KOPT-K1 (cell line): ENCODE results near the gene CHN2.

Experiments used
- H3K27ac ChIP-seq: fragments of 200-600 bp; sonication (generic); 2 replicates; pipeline ENCODE4 v1.5.1; 2016; ENCODE audit warnings: antibody characterized with exemption, mild to moderate bottlenecking, low read depth, low read length; ENCODE audit not compliant: poor library complexity, severe bottlenecking
- H3K36me3 ChIP-seq: fragments of 200-600 bp; sonication (generic); 2 replicates; pipeline ENCODE4 v1.5.1; 2017; ENCODE audit warnings: antibody characterized with exemption, mild to moderate bottlenecking, low read length, moderate library complexity; ENCODE audit not compliant: insufficient read depth
- H3K9me3 ChIP-seq: fragments of 200-600 bp; sonication (generic); 2 replicates; pipeline ENCODE4 v1.5.1; 2017; ENCODE audit warnings: antibody characterized with exemption, low read length, mild to moderate bottlenecking; ENCODE audit not compliant: insufficient read depth, poor library complexity, severe bottlenecking

Gene CHN2

DNA sequence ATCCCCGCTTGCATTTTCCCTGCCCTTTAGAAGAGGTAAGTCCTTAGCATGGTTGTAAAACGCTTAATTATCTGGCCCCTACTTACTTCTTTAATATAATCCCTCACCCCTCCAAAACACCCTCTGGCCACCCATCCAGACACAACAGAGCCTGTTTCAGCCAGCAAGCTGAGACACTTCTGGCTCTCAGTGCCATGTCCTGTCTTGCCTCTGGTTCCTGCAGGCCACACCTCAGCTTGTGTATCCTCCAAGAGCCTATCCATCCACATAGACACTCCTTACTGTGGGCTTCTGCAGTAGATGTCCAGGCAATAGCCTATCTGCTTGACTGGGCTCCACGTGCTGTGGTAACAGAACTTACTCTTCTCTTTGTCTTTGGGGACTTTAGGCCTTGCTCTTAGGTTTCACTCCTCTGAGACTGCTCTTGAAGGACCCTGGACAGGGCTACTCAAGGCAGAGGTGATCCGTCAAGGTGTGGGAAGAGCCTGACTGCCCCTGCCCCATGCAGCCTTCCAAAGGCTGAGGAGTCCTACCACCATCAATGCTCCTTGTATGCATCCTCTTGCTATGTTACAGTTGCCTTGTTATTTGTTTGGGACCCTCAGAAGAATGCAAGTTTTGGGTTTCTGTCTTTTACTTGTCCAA, 149.9 kb downstream of the CHN2 start:
- Histone ChIP-seq H3K36me3 (no peaks in the 10 kb centered on the region; the same call in 1 of the 2 replicates), H3K27ac (peak overlapping the region; percentile 98), H3K9me3 (no peaks in the 10 kb centered on the region)

GRCh38 chr7:29345590-29345989, 151.0 kb downstream of the CHN2 start:
- no peaks in the 10 kb centered on the region for H3K9me3 ChIP-seq
- H3K27ac ChIP-seq, result peak overlapping the region; percentile 98
- no peaks in the 10 kb centered on the region; the same call in 1 of the 2 replicates for H3K36me3 ChIP-seq

- H3K36me3 ChIP-seq, result no peaks in the 10 kb centered on the region; the same call in 1 of the 2 replicates
- no peaks in the 10 kb centered on the region for H3K9me3 ChIP-seq
- peak overlapping the region; percentile 98 for H3K27ac ChIP-seq
These were observed 151.8 kb downstream of the CHN2 start for GRCh38 chr7:29346231-29346978.

DNA sequence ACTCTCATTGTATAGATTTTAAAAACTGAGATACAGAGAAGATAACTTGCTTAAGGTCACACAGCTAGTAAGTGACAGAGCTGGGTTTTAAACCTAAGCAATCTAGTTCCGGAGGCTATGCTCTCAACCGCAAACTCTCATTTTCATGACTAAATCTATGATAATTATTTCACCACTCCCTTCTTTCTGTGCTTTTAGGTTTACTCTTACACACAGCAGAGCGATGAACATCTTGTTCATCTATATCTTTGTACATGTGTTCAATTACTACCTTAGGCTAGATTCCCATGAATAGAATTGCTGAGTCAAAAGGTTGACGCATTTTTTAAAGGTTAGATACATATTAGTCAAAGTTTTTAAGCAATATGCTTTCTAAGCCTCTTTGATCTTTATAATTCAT, 154.8 kb downstream of the CHN2 start:
- no peaks in the 10 kb centered on the region for H3K9me3 ChIP-seq
- H3K27ac ChIP-seq, result peak overlapping the region; percentile 50
- no peaks in the 10 kb centered on the region; the same call in 1 of the 2 replicates for H3K36me3 ChIP-seq

GRCh38 chr7:29350351-29350750, 155.8 kb downstream of the CHN2 start:
- no peaks in the 10 kb centered on the region; the same call in 1 of the 2 replicates for H3K36me3 ChIP-seq
- no peaks in the 10 kb centered on the region for H3K9me3 ChIP-seq
- H3K27ac ChIP-seq, result peak overlapping the region; percentile 50

GRCh38 chr7:29352041-29352440, 157.5 kb downstream of the CHN2 start:
- Histone ChIP-seq H3K36me3 (peaks cover 10% of the 10 kb centered on the region; the same call in 1 of the 2 replicates), H3K27ac (no peak overlapping the region), H3K9me3 (no peaks in the 10 kb centered on the region)

DNA sequence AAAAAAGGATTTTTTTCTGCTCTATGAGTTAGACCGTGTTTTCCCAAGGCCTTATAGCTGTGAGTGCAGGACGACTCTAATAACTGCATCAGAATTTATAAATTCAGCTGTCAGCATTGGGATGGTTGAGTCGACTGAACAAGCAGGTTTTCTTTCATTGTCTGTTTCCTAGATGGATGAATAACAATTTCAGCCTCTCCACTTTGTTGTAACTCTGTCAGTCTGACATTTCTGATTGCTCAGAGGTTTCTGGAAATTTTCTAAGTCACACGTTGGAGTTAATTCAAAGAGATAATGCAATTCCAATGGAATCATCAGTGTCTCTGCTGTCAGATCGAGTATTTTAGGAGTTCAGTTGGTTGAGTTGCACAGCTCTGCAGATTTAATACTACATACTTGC, 159.2 kb downstream of the CHN2 start:
- no peak overlapping the region for H3K27ac ChIP-seq
- no peaks in the 10 kb centered on the region for H3K9me3 ChIP-seq
- H3K36me3 ChIP-seq, result peaks cover 10% of the 10 kb centered on the region; the same call in 1 of the 2 replicates

- Histone ChIP-seq H3K9me3 (no peaks in the 10 kb centered on the region), H3K36me3 (peaks cover 10% of the 10 kb centered on the region; the same call in 1 of the 2 replicates), H3K27ac (no peak overlapping the region)
These were observed 159.8 kb downstream of the CHN2 start for GRCh38 chr7:29354340-29354739.

DNA sequence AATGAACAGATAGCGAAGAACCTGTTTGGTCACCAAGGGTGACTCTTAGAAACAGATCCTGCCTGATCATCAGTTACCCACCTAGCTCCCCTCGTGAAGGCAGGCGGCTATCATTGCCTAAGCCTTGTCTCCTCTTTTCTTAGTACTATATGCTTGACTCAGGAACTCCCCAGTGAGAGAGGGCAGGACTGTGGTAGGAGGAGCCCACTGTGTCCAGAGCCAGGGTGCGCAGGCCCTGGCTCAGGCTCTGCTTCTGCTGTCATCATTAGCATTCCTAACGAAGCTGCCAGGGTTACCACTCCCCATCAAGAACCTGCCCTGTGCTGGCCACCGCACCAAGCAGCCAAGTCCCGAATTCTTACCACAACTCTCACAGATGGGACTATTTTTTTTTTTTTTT, 160.8 kb downstream of the CHN2 start:
- no peak overlapping the region for H3K27ac ChIP-seq
- H3K36me3 ChIP-seq, result peaks cover 10% of the 10 kb centered on the region; the same call in 1 of the 2 replicates
- no peaks in the 10 kb centered on the region for H3K9me3 ChIP-seq

GRCh38 chr7:29356631-29357030, 162.1 kb downstream of the CHN2 start:
- Histone ChIP-seq H3K27ac (no peak overlapping the region), H3K9me3 (no peaks in the 10 kb centered on the region), H3K36me3 (peaks cover 10% of the 10 kb centered on the region; the same call in 1 of the 2 replicates)

DNA sequence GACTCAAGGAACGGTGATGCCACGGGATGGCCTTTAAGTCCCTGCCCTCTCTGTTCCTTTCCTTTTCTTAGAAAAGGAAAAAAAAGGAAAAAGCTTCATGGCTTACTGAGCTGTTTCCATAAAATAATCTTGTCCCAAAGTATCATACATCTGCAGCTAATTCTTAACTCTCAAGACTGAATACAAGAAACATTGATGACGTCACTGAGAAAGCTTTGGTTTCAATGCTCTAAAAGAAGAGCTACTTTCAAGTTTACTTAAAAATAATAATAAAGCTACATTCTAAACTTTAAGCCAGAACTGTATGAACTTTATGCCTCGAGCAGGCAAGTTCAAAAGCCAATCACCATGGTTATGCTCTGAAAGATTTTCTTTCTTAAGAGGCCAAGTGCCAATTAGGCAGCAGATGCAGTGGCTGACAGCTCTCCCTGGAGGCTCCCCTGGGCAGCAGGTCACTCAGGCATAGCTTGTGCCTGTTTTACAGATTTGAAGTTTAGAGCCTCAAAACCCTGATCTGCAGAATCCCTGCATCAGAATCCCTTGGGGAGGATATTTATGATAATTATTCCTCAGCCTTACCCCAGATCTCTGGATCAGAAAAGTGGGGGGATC, 165.0 kb downstream of the CHN2 start:
- Histone ChIP-seq H3K36me3 (peaks cover 10% of the 10 kb centered on the region; the same call in 1 of the 2 replicates), H3K9me3 (no peaks in the 10 kb centered on the region), H3K27ac (no peak overlapping the region)

- H3K9me3 ChIP-seq, result no peaks in the 10 kb centered on the region
- H3K36me3 ChIP-seq, result peaks cover 9% of the 10 kb centered on the region; the same call in 1 of the 2 replicates
- no peak overlapping the region for H3K27ac ChIP-seq
These were observed 166.4 kb downstream of the CHN2 start for GRCh38 chr7:29360633-29361625.

- no peak overlapping the region for H3K27ac ChIP-seq
- H3K9me3 ChIP-seq, result no peaks in the 10 kb centered on the region
- no peaks in the 10 kb centered on the region; the same call in 1 of the 2 replicates for H3K36me3 ChIP-seq
These were observed 167.8 kb downstream of the CHN2 start for GRCh38 chr7:29362380-29362779.

GRCh38 chr7:29363636-29364425, 169.3 kb downstream of the CHN2 start:
- Histone ChIP-seq H3K36me3 (peaks cover 4% of the 10 kb centered on the region), H3K27ac (no peak overlapping the region), H3K9me3 (no peaks in the 10 kb centered on the region)
